HepG2 (cell line): ENCODE data around the gene SERPINB13. TPM values are rescaled to one million over a fixed set of nuclear protein-coding genes. Genes with fewer than 3 reads are reported as not detected.

ENCODE experiments used
- ATAC-seq: fragments of 200-7000 bp; cut with Tn5 transposase; 3 replicates; pipeline ENCODE4 v1.9.1; 2020; ENCODE audit warnings: mild to moderate bottlenecking, moderate library complexity
- BruUV-seq: library from RNA; stranded (reverse); fragments of 400-500 nt; replicated peaks from 2 replicates; lab custom pipeline; 2021; lab: Mats Ljungman, UMichigan
- CTCF ChIA-PET: fragments of 300-600 bp; formaldehyde crosslinking; extraction: SDS; loops from one replicate; lab custom pipeline; 2021; ENCODE audit warnings: low total read pairs, inconsistent platforms, low intra/inter-chr PET ratio; lab: Yijun Ruan, JAX
- POLR2A ChIA-PET: fragments of 350-600 bp; sonication (Branson Sonifier 250); formaldehyde crosslinking; loops from one replicate; lab custom pipeline; 2020; ENCODE audit warnings: antibody characterized with exemption, inconsistent platforms; lab: Yijun Ruan, JAX
- DNase-seq: peaks from one replicate; pipeline ENCODE4 v3.0.0-alpha.2; 2015; ENCODE audit warnings: low spot score
- FAIRE-seq: peaks from 3 replicates; lab custom pipeline; 2011; peaks lifted over from hg19 to GRCh38; lab: Jason Lieb, UNC
- H2AFZ ChIP-seq: one replicate; pipeline ENCODE4 v1.6.1; 2011; ENCODE audit warnings: low read length, inconsistent platforms
- H3K27ac ChIP-seq: fragments of 300-600 bp; 3 replicates; pipeline ENCODE4 v1.8.0; 2011; ENCODE audit warnings: mixed run types, mild to moderate bottlenecking, mixed read lengths, low read length, inconsistent platforms; ENCODE audit not compliant: insufficient read depth; ENCODE audit errors: extremely low read length
- H3K27me3 ChIP-seq, 2 experiments: fragments of 200-600 bp in 1 of 2; 2 replicates in 1 of 2; 3 replicates in 1 of 2; pipeline versions ENCODE4 v1.6.0 to v1.8.0; 2011; ENCODE audit warnings: low read length in 2 of 2, mild to moderate bottlenecking in 2 of 2, moderate library complexity in 2 of 2, inconsistent platforms in 1 of 2; ENCODE audit not compliant: insufficient read depth in 2 of 2, control insufficient read depth in 1 of 2
- H3K36me3 ChIP-seq, 2 experiments: fragments of 200-600 bp in 1 of 2; replicated peaks in 1 of 2; 2 replicates in 1 of 2; 3 replicates in 1 of 2; pipeline versions ENCODE4 v1.5.1 to v1.8.0; 2011; ENCODE audit warnings: low read length in 2 of 2, inconsistent platforms in 1 of 2; ENCODE audit not compliant: insufficient read depth in 2 of 2, control insufficient read depth in 1 of 2
- H3K4me1 ChIP-seq: 2 replicates; pipeline ENCODE4 v1.5.1; 2012; ENCODE audit warnings: low read length, inconsistent platforms; ENCODE audit not compliant: insufficient read depth
- H3K4me2 ChIP-seq: 2 replicates; pipeline ENCODE4 v1.6.0; 2011; ENCODE audit warnings: low read depth, low read length, inconsistent platforms
- H3K4me3 ChIP-seq, 3 experiments: fragments of 200-600 bp in 1 of 3; sonication (generic), shearing (Covaris generic) in 1 of 3; replicated peaks in 1 of 3; 2 replicates each; pipeline ENCODE4 v1.5.1; 2011 to 2016; ENCODE audit warnings: low read length in 3 of 3, inconsistent platforms in 2 of 3, low read depth in 2 of 3, mild to moderate bottlenecking in 2 of 3, control low read depth in 1 of 3, mixed read lengths in 1 of 3; ENCODE audit not compliant: insufficient read depth in 1 of 3
- H3K79me2 ChIP-seq: one replicate; pipeline ENCODE4 v1.6.1; 2011; ENCODE audit warnings: low read length, inconsistent platforms; ENCODE audit not compliant: insufficient read depth
- H3K9ac ChIP-seq: 2 replicates; pipeline ENCODE4 v1.6.0; 2011; ENCODE audit warnings: mild to moderate bottlenecking, low read depth, low read length, inconsistent platforms; ENCODE audit not compliant: insufficient read depth
- H3K9me3 ChIP-seq: 2 replicates; pipeline ENCODE4 v1.5.1; 2012; ENCODE audit warnings: mild to moderate bottlenecking, low read length
- H4K20me1 ChIP-seq: 2 replicates; pipeline ENCODE4 v1.6.0; 2011; ENCODE audit warnings: inconsistent platforms, mild to moderate bottlenecking, low read length, moderate library complexity; ENCODE audit not compliant: insufficient read depth
- ARHGAP35 ChIP-seq: sonication (generic); formaldehyde crosslinking; IDR thresholded peaks from 2 replicates; pipeline ENCODE4 v1.9.0; 2022; ENCODE audit warnings: mild to moderate bottlenecking, inconsistent platforms, moderate library complexity, missing genetic modification reagents, borderline replicate concordance
- ATF7 ChIP-seq, 2 experiments: fragments of 450-650 bp in 1 of 2; sonication (generic) in 1 of 2; formaldehyde crosslinking in 1 of 2; IDR thresholded peaks; 2 replicates each; pipeline versions ENCODE4 v1.4.0 to v1.6.1; 2016 to 2020; ENCODE audit warnings: antibody characterized with exemption in 1 of 2, mild to moderate bottlenecking in 1 of 2, missing genetic modification reagents in 1 of 2
- CENPT ChIP-seq: sonication (generic); formaldehyde crosslinking; IDR thresholded peaks from 2 replicates; pipeline ENCODE4 v1.8.0; 2022; ENCODE audit warnings: low read depth, mild to moderate bottlenecking, moderate library complexity, missing genetic modification reagents
- CREB1 ChIP-seq, 2 experiments: fragments of 450-650 bp in 1 of 2; IDR thresholded peaks; 2 replicates each; pipeline ENCODE4 v1.6.1; 2016 to 2017; ENCODE audit warnings: control low read depth in 1 of 2, mild to moderate bottlenecking in 1 of 2, missing compliant biosample characterization in 1 of 2, missing genetic modification characterization in 1 of 2
- HDAC2 ChIP-seq: sonication (generic); formaldehyde crosslinking; IDR thresholded peaks from 2 replicates; pipeline ENCODE4 v1.4.0; 2020; ENCODE audit warnings: missing genetic modification reagents
- MAFK ChIP-seq, 2 experiments: IDR thresholded peaks in 1 of 2; conservative IDR thresholded peaks in 1 of 2; 2 replicates each; pipeline ENCODE4 v1.6.1; 2011; ENCODE audit warnings: improper control_type of control experiment in 2 of 2, low read length in 2 of 2
- ZNF547 ChIP-seq: sonication (generic); formaldehyde crosslinking; IDR thresholded peaks from 2 replicates; pipeline ENCODE4 v1.5.1; 2020; ENCODE audit warnings: mild to moderate bottlenecking, missing genetic modification reagents
- ZNF619 ChIP-seq: sonication (generic); formaldehyde crosslinking; IDR thresholded peaks from 2 replicates; pipeline ENCODE4 v1.4.0; 2020; ENCODE audit warnings: mild to moderate bottlenecking, missing genetic modification reagents
- WGBS: methylation state at CpG from one replicate; pipeline ENCODE4 v1.1.6; 2017; ENCODE audit warnings: low lambda C conversion rate; 5-methylcytosine and 5-hydroxymethylcytosine counted together
- in situ Hi-C: cut with HindIII; loops from 2 replicates; pipeline ENCODE4 v1.10.0; 2017; ENCODE audit warnings: low pct_unique_long_range_greater_than_20kb; ENCODE audit not compliant: extremely low pct_ligation_motif_present
- intact Hi-C: fragments of 100-400 bp; cut with micrococcal nuclease; formaldehyde crosslinking; loops from one replicate; pipeline ENCODE4 v1.10.0; 2022; ENCODE audit not compliant: unreplicated experiment
- polyA plus RNA-seq, 8 experiments: library from polyadenylated mRNA; depleted of rRNA in 3 of 8; stranded (reverse) in 7 of 8; unstranded in 1 of 8; fragments of >200 nt; fragmentation: Illumina TruSeq in 4 of 8; extraction: Trizol in 4 of 8; gene quantifications; 2 replicates each; pipeline versions ENCODE4 v1.2.1 to v1.2.3, GENCODE V29; 2011 to 2016; ENCODE audit warnings: low read depth in 4 of 8, missing spikeins in 1 of 8, mixed read lengths in 1 of 8; ENCODE audit not compliant: insufficient read depth in 1 of 8
- total RNA-seq, 5 experiments: library from RNA; depleted of rRNA; stranded (reverse); fragments of >200 nt; fragmentation: Illumina TruSeq; extraction: Trizol; gene quantifications; 2 replicates each; pipeline ENCODE4 v1.2.3, GENCODE V29; 2016; ENCODE audit warnings: low read depth in 1 of 5

Gene SERPINB13
- total and polyA plus RNA-seq, 2 of the 13 experiments (the other 11 are each of a cell fraction or from before 2014, with no cell fraction given), result not detected

DNA sequence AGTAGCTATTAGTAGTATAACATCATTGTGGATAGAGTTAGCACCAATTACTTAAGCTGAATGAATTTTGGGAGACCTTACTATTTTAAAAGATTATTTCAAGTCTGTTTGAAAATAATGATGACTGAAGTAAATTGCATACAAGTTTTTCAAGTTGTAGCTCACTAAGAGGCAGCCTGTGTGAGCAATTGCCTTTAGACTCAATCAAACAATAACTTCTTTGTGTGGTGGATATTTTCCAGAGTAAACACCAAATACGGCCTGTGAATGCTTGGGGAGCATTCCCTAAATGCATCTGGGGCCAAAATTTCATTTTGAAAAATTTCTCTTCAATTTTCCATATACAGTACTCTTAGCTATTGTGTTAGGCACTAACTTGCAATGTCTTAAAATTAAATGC lies 37.1 kb upstream of the SERPINB13 start:
- H3K4me2 ChIP-seq, result no peak overlapping the region
- no peak overlapping the region for H3K4me3 ChIP-seq
- CTCF ChIA-PET, result no interaction called here
- no TSS peak for BruUV-seq
- POLR2A ChIA-PET, result no interaction called here
- H3K36me3 ChIP-seq, result no peaks in the 10 kb centered on the region
- ATAC-seq (no peak), DNase-seq (no peak), FAIRE-seq (no peak)
- WGBS, result 0% methylated on average over 1 of the region's 1 CpG
- H3K27me3 ChIP-seq, result no peaks in the 10 kb centered on the region
- in situ Hi-C loops (no loop called here), intact Hi-C loops (no loop called here)
- H3K4me1 ChIP-seq, result no peaks in the 10 kb centered on the region
- H4K20me1 ChIP-seq, result no peaks in the 10 kb centered on the region
- TF ChIP-seq MAFK (conservative IDR thresholded peaks at IDR 0.05 in 1 of 2, IDR thresholded peaks at IDR 0.05 in 1 of 2; ENCODE audit: low read length in 2 of 2) (peak in 1 of 2 experiments; percentile 38; a peak in 1 of 4 replicates), ZNF547 (CRISPR knock-in tag) (no peak)
- no peak overlapping the region for H3K27ac ChIP-seq
- no peaks in the 10 kb centered on the region for H3K9me3 ChIP-seq
- H3K9ac ChIP-seq, result no peak overlapping the region
- H3K79me2 ChIP-seq, result no peaks in the 10 kb centered on the region
- H2AFZ ChIP-seq, result no peak overlapping the region

DNA sequence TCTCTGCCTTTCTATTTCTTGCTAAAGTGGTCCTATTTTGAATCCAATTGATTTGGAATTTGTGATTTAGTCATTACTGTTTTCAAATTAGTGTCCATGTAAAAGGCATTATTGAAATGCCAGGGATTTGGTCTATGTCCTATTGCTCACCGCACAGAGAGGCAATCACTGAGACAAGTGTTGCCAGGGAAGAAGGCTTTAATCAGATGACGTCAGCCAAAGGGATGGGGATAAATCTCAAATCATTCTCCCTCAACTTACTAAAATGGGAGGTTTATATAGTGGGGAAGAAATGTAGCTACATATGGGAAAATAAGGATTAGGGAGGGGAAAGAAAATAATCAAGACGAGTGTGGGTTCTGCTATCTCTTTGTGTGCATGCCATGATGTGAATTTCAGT lies 35.4 kb upstream of the SERPINB13 start:
- WGBS, result 24% methylated on average over 3 of the region's 3 CpGs
- no peak overlapping the region for H3K27ac ChIP-seq
- H3K79me2 ChIP-seq, result no peaks in the 10 kb centered on the region
- H3K4me1 ChIP-seq, result no peaks in the 10 kb centered on the region
- no peaks in the 10 kb centered on the region for H3K36me3 ChIP-seq
- ATAC-seq, result no peak
- in situ Hi-C loops (no loop called here), intact Hi-C loops (no loop called here)
- ChIA-PET POLR2A (no interaction called here), CTCF (no interaction called here)
- H3K9me3 ChIP-seq, result no peaks in the 10 kb centered on the region
- no peak overlapping the region for H3K4me2 ChIP-seq
- H4K20me1 ChIP-seq, result no peaks in the 10 kb centered on the region
- H3K9ac ChIP-seq, result no peak overlapping the region
- no peak for DNase-seq
- H3K27me3 ChIP-seq, result no peaks in the 10 kb centered on the region
- BruUV-seq, result no TSS peak
- FAIRE-seq, result no peak
- no peak overlapping the region for H3K4me3 ChIP-seq
- H2AFZ ChIP-seq, result no peak overlapping the region
- peak; percentile 96 for TF ChIP-seq ATF7 (IDR thresholded peaks at IDR 0.05)
- TF ChIP-seq ATF7 (CRISPR knock-in tag; IDR thresholded peaks at IDR 0.05), result no peak
- TF ChIP-seq ZNF619 (CRISPR knock-in tag), result no peak
- TF ChIP-seq HDAC2 (CRISPR knock-in tag), result no peak
- TF ChIP-seq ARHGAP35, result no peak
- TF ChIP-seq CENPT, result no peak
- TF ChIP-seq CREB1 (IDR thresholded peaks at IDR 0.05), result peak; percentile 82
- no peak for TF ChIP-seq CREB1 (CRISPR knock-in tag; IDR thresholded peaks at IDR 0.05)
- TF ChIP-seq, all 625 proteins: peak for 2
